HL-60 (cell line): ENCODE measurements around the gene WDR3.

Source experiments
- REST ChIP-seq: IDR thresholded peaks from 2 replicates; pipeline ENCODE4 v1.6.1; 2012; ENCODE audit warnings: low read depth; ENCODE audit not compliant: insufficient replicate concordance
- SPI1 ChIP-seq: IDR thresholded peaks from 2 replicates; pipeline ENCODE4 v1.6.1; 2012; ENCODE audit warnings: low read depth, mild to moderate bottlenecking, borderline replicate concordance
- TF ChIP-seq, protein P1 (sequence below): IDR thresholded peaks from one replicate; pipeline ENCODE4 v1.5.1; 2011; ENCODE audit warnings: low read length, control low read depth, inconsistent platforms; ENCODE audit not compliant: insufficient read depth

- TF ChIP-seq, protein P1, sequence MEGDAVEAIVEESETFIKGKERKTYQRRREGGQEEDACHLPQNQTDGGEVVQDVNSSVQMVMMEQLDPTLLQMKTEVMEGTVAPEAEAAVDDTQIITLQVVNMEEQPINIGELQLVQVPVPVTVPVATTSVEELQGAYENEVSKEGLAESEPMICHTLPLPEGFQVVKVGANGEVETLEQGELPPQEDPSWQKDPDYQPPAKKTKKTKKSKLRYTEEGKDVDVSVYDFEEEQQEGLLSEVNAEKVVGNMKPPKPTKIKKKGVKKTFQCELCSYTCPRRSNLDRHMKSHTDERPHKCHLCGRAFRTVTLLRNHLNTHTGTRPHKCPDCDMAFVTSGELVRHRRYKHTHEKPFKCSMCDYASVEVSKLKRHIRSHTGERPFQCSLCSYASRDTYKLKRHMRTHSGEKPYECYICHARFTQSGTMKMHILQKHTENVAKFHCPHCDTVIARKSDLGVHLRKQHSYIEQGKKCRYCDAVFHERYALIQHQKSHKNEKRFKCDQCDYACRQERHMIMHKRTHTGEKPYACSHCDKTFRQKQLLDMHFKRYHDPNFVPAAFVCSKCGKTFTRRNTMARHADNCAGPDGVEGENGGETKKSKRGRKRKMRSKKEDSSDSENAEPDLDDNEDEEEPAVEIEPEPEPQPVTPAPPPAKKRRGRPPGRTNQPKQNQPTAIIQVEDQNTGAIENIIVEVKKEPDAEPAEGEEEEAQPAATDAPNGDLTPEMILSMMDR: no peak
- TF ChIP-seq SPI1: no peak
- TF ChIP-seq REST: no peak
Measured at GRCh38 chr1:118007391-118007790, 77.9 kb downstream of the WDR3 start.
